Esophagus muscularis mucosa (tissue), 4 donors: ENCODE data around the gene MSRB1.

Source experiments
- EP300 ChIP-seq: sonication (generic); formaldehyde crosslinking; IDR thresholded peaks from one replicate; pipeline ENCODE4 v1.6.1; 2017; ENCODE audit warnings: antibody characterized with exemption
- POLR2AphosphoS5 ChIP-seq, 2 donors: sonication (generic); formaldehyde crosslinking; IDR thresholded peaks; one replicate each; pipeline ENCODE4 v1.6.1; 2017; ENCODE audit warnings: antibody characterized with exemption in 2 of 2
- TF ChIP-seq, protein P1 (sequence below), 3 experiments: fragments of 200-600 bp in 2 of 3; fragments of 450-650 bp in 1 of 3; sonication (generic) in 2 of 3; IDR thresholded peaks; one replicate each; pipeline ENCODE4 v1.5.1; 2017 to 2019; ENCODE audit warnings: antibody characterized with exemption in 3 of 3, mild to moderate bottlenecking in 2 of 3, moderate library complexity in 1 of 3

DNA sequence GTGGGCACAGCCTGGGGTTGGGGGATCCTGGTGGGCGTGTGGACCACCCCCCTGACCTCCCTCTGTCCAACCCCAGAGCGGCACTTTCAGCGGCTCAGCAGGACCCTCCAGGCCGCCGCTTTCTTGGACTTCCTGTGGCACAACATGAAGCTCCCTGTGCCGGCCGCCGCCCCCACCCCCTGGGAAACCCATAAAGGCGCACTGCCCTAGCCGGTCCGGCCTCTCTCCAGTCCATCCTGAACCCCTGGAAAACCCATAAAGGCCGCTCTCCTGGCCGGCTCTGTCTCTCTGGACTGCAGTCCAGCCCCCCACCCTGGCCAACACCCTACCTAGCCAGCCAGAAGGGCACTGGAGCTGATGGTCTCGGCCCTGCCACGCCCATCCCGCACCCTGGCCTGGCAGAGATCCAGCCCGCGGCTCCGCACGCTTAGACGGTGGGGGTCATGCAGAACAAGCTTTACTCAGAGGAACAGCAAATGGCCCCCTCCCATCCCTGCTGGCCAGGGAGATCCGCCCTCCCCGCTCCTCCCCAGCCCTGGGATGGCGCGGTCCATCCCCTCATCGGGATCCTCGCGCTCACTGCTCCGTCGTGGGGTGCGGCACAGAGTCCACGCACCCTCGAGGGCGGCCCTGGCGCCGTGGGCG lies 35.6 kb upstream of the MSRB1 start:
- TF ChIP-seq, protein P1, sequence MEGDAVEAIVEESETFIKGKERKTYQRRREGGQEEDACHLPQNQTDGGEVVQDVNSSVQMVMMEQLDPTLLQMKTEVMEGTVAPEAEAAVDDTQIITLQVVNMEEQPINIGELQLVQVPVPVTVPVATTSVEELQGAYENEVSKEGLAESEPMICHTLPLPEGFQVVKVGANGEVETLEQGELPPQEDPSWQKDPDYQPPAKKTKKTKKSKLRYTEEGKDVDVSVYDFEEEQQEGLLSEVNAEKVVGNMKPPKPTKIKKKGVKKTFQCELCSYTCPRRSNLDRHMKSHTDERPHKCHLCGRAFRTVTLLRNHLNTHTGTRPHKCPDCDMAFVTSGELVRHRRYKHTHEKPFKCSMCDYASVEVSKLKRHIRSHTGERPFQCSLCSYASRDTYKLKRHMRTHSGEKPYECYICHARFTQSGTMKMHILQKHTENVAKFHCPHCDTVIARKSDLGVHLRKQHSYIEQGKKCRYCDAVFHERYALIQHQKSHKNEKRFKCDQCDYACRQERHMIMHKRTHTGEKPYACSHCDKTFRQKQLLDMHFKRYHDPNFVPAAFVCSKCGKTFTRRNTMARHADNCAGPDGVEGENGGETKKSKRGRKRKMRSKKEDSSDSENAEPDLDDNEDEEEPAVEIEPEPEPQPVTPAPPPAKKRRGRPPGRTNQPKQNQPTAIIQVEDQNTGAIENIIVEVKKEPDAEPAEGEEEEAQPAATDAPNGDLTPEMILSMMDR (IDR thresholded peaks at IDR 0.05), result no peak
- no peak for TF ChIP-seq EP300
- TF ChIP-seq POLR2AphosphoS5 (IDR thresholded peaks at IDR 0.05), result no peak
